BE2C (cell line): ENCODE data around the gene MAP3K6.

ENCODE experiments used
- DNase-seq: peaks from one replicate; pipeline ENCODE4 v3.0.0-alpha.2; 2020
- H3K27me3 ChIP-seq: fragments of 250-450 bp; sonication (Bioruptor Pico); 2 replicates; pipeline ENCODE4 v1.5.1; 2020; ENCODE audit warnings: mild to moderate bottlenecking
- H3K36me3 ChIP-seq: fragments of 250-450 bp; sonication (Bioruptor Pico); 2 replicates; pipeline ENCODE4 v1.5.1; 2020; ENCODE audit warnings: mild to moderate bottlenecking
- H3K4me1 ChIP-seq: fragments of 250-450 bp; sonication (Bioruptor Pico); 2 replicates; pipeline ENCODE4 v1.5.1; 2020
- H3K4me3 ChIP-seq: 2 replicates; pipeline ENCODE4 v1.5.1; 2011; ENCODE audit warnings: low read depth, low read length
- H3K9me3 ChIP-seq: fragments of 250-450 bp; sonication (Bioruptor Pico); 2 replicates; pipeline ENCODE4 v1.5.1; 2020
- CTCF ChIP-seq: IDR thresholded peaks from 2 replicates; pipeline ENCODE4 v1.5.1; 2012; ENCODE audit warnings: mild to moderate bottlenecking, low read depth, low read length

The MAP3K6 gene

GRCh38 chr1:27349784-27350662, 16.7 kb downstream of the MAP3K6 start:
- Histone ChIP-seq H3K27me3 (no peaks in the 10 kb centered on the region), H3K4me1 (no peaks in the 10 kb centered on the region), H3K4me3 (peak overlapping the region; percentile 48), H3K9me3 (no peaks in the 10 kb centered on the region), H3K36me3 (no peaks in the 10 kb centered on the region)
- peak; percentile 72 for DNase-seq
- no peak for TF ChIP-seq CTCF

GRCh38 chr1:27348861-27349783, 17.6 kb downstream of the MAP3K6 start:
- peak; percentile 41 for DNase-seq
- Histone ChIP-seq H3K9me3 (no peaks in the 10 kb centered on the region), H3K4me3 (peak overlapping the region; percentile 48), H3K36me3 (no peaks in the 10 kb centered on the region), H3K4me1 (no peaks in the 10 kb centered on the region), H3K27me3 (no peaks in the 10 kb centered on the region)
- TF ChIP-seq CTCF: no peak

GRCh38 chr1:27346991-27347624, 19.7 kb downstream of the MAP3K6 start:
- no peak for TF ChIP-seq CTCF
- H3K9me3 ChIP-seq: no peaks in the 10 kb centered on the region
- H3K4me1 ChIP-seq: no peaks in the 10 kb centered on the region
- no peaks in the 10 kb centered on the region for H3K27me3 ChIP-seq
- no peak for DNase-seq
- no peak overlapping the region for H3K4me3 ChIP-seq
- H3K36me3 ChIP-seq: no peaks in the 10 kb centered on the region

GRCh38 chr1:27346357-27346756, 20.4 kb downstream of the MAP3K6 start:
- H3K4me3 ChIP-seq: no peak overlapping the region
- no peak for TF ChIP-seq CTCF
- H3K9me3 ChIP-seq: no peaks in the 10 kb centered on the region
- no peaks in the 10 kb centered on the region for H3K36me3 ChIP-seq
- no peak for DNase-seq
- H3K27me3 ChIP-seq: no peaks in the 10 kb centered on the region
- H3K4me1 ChIP-seq: no peaks in the 10 kb centered on the region

- H3K4me1 ChIP-seq: no peaks in the 10 kb centered on the region
- H3K4me3 ChIP-seq: no peak overlapping the region
- TF ChIP-seq CTCF: no peak
- H3K9me3 ChIP-seq: no peaks in the 10 kb centered on the region
- no peak for DNase-seq
- no peaks in the 10 kb centered on the region for H3K36me3 ChIP-seq
- H3K27me3 ChIP-seq: no peaks in the 10 kb centered on the region
Observed at GRCh38 chr1:27345272-27345671, 21.5 kb downstream of the MAP3K6 start.
